Cardiac muscle cell (in vitro differentiated cells and primary cell): ENCODE results near the gene LPP. TPM values are rescaled to one million over a fixed set of nuclear protein-coding genes. Genes with fewer than 3 reads are reported as not detected.
"Not testable (repeated sequence)": the region's sequence is repeated elsewhere in the genome, so short reads cannot be mapped to it uniquely, and the experiment has no call there.

Source experiments
- DNase-seq, 2 donors: peaks; one replicate each; pipeline versions ENCODE4 v3.0.0 to v3.0.0-alpha.2; 2010 to 2017; ENCODE audit warnings: low read depth in 1 of 2, low spot score in 1 of 2
- H3K27ac ChIP-seq: fragments of 200-600 bp; sonication (generic); 2 replicates; pipeline ENCODE4 v1.5.1; 2016
- H3K27me3 ChIP-seq: fragments of 200-600 bp; sonication (generic); 2 replicates; pipeline ENCODE4 v1.6.0; 2016; ENCODE audit warnings: control low read depth
- H3K36me3 ChIP-seq: fragments of 200-600 bp; sonication (generic); 2 replicates; pipeline ENCODE4 v1.5.1; 2016; ENCODE audit warnings: control low read depth
- H3K4me1 ChIP-seq: fragments of 200-600 bp; sonication (generic); 2 replicates; pipeline ENCODE4 v1.8.1; 2017; ENCODE audit warnings: low read depth, mild to moderate bottlenecking, mixed run types
- H3K4me3 ChIP-seq: fragments of 200-600 bp; sonication (generic); 2 replicates; pipeline ENCODE4 v1.5.1; 2016; ENCODE audit warnings: mild to moderate bottlenecking
- H3K9me3 ChIP-seq: fragments of 200-600 bp; sonication (generic); 2 replicates; pipeline ENCODE4 v1.5.1; 2017; ENCODE audit warnings: low read depth, mild to moderate bottlenecking, control low read depth
- polyA plus RNA-seq: library from polyadenylated mRNA; unstranded; fragments of >200 nt; fragmentation: Nextera tagmentation; extraction: Ambion mirVana; gene quantifications from 2 replicates; pipeline ENCODE4 v1.2.1, GENCODE V29; 2016
- total RNA-seq: library from RNA; depleted of rRNA; stranded (reverse); fragments of >200 nt; gene quantifications from 2 replicates; pipeline ENCODE4 v1.2.3, GENCODE V29; 2016
- TF ChIP-seq, protein P1 (sequence below): IDR thresholded peaks from 2 replicates; pipeline ENCODE4 v1.5.1; 2012; ENCODE audit warnings: low read depth, mild to moderate bottlenecking, low read length

Gene LPP
- total and polyA plus RNA-seq, 2 experiments from 2014 or later = 21.4 to 45.2 TPM

DNA sequence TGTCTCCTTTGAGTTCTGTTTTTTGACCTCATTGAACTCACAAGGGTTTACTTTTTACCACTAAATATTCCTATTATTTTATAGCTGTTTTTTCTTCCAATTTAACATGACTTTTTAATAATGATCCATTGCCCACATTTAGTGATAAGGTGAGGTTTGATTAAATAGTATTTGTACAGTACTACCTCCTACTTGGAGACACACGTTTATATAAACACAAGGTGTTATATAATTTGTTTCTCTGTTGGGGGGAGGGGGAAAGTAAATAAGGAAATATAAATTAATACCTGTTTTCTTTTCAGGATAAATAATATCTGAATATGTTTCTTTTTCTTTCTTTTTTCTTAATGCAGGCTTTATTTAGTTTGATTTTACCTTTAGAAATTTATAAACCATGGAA is 281.3 kb downstream of the LPP start:
- Histone ChIP-seq H3K9me3 (no peaks in the 10 kb centered on the region), H3K27me3 (no peaks in the 10 kb centered on the region), H3K4me3 (no peak overlapping the region), H3K27ac (no peak overlapping the region), H3K36me3 (no peaks in the 10 kb centered on the region), H3K4me1 (no peaks in the 10 kb centered on the region)
- TF ChIP-seq, protein P1, sequence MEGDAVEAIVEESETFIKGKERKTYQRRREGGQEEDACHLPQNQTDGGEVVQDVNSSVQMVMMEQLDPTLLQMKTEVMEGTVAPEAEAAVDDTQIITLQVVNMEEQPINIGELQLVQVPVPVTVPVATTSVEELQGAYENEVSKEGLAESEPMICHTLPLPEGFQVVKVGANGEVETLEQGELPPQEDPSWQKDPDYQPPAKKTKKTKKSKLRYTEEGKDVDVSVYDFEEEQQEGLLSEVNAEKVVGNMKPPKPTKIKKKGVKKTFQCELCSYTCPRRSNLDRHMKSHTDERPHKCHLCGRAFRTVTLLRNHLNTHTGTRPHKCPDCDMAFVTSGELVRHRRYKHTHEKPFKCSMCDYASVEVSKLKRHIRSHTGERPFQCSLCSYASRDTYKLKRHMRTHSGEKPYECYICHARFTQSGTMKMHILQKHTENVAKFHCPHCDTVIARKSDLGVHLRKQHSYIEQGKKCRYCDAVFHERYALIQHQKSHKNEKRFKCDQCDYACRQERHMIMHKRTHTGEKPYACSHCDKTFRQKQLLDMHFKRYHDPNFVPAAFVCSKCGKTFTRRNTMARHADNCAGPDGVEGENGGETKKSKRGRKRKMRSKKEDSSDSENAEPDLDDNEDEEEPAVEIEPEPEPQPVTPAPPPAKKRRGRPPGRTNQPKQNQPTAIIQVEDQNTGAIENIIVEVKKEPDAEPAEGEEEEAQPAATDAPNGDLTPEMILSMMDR = no peak
- DNase-seq = no peak

DNA sequence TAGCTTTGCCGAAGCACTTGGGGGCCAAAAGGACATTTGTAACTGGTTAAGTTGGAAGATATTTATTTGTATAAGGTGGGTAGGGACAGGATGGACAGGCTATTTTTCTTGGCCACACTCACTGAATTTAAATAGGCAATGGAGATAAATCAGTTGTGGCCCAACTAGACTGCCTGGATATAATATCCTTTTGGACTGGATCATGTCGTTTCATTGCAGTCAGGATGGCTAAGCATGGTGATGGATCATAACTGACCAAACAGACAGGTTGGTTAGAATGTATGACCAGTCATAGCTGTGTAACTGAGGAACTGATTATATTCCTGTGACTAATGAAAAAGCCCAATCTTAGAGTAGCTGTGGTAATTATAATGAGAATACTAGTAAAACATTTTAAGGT is 284.0 kb downstream of the LPP start:
- no peaks in the 10 kb centered on the region for H3K36me3 ChIP-seq
- no peaks in the 10 kb centered on the region for H3K27me3 ChIP-seq
- no peaks in the 10 kb centered on the region for H3K9me3 ChIP-seq
- TF ChIP-seq, protein P1 = no peak
- no peak overlapping the region for H3K4me3 ChIP-seq
- peaks cover 7% of the 10 kb centered on the region for H3K4me1 ChIP-seq
- DNase-seq = no peak
- no peak overlapping the region for H3K27ac ChIP-seq

DNA sequence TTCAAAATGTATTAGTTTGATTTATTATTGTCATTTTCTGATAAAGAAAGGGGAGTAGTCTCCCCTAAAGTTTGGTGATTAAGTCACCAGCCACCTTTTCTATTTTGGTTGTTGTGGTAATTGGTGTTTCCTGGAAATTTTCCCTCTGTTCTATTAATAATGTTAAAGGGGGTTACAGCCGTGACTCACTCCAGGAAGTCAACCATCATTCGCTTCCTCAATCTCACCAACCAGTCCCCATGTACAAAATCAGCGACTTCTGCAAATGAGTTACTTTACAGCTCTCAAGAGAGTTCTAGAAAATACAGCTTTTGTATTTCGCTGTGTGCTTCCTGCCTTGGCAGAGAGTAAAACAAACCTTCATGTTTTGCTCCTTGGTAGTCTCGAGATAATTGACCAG is 285.1 kb downstream of the LPP start:
- no peaks in the 10 kb centered on the region for H3K36me3 ChIP-seq
- no peak overlapping the region for H3K4me3 ChIP-seq
- TF ChIP-seq, protein P1 = no peak
- no peaks in the 10 kb centered on the region for H3K9me3 ChIP-seq
- H3K27ac ChIP-seq = no peak overlapping the region
- no peak for DNase-seq
- no peaks in the 10 kb centered on the region for H3K27me3 ChIP-seq
- peaks cover 9% of the 10 kb centered on the region for H3K4me1 ChIP-seq

DNA sequence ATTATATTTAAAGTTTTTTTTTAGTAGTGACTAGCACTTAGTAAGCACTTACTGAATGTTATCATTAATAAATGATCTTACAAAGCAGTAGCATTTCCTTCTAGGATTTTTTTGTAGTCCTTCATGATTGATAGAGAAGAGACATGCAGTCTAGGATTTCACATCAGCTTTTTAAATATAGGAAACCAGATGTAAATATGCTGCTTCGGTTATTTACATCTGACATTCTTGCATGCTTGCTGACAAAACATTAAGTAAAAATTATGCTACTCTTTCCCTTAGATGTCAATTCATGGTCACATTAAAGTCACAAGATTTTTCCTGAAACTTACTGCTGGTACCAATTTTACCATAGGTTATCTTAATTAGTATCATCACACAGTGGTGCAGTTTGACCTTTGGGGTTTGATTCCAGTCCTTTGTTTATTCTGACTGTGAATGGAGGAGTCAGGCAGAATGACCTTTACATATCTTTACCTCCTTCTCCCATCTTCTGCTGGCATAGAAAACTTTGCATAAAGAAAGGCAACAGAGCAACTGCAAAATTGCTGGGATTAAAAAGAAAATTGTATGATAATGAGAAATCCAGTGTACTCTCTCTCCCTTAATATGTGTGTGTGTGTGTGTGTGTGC is 286.5 kb downstream of the LPP start:
- Histone ChIP-seq H3K4me1 (peaks cover 9% of the 10 kb centered on the region), H3K9me3 (no peaks in the 10 kb centered on the region), H3K36me3 (no peaks in the 10 kb centered on the region), H3K27ac (no peak overlapping the region), H3K4me3 (no peak overlapping the region), H3K27me3 (no peaks in the 10 kb centered on the region)
- DNase-seq = no peak
- TF ChIP-seq, protein P1 = no peak

DNA sequence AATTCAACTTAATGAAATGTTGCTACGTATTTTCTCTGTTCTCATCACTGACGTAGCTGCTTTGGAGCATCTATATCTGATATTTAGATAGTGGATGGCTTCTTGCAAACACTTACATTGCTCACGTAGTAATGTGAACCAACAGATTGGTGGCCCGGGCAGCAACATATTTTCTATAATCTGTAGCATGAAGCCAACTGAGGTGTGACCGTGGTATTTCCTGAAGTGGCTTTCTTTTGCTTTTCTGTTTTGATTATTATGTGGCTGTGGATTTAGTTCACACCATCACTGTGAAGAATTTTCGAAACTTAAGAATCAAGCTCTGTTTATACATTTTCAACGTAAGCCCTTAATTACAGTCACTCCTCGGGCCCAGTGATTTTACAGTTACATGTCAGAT is 288.5 kb downstream of the LPP start:
- Histone ChIP-seq H3K27ac (no peak overlapping the region), H3K4me1 (peaks cover 13% of the 10 kb centered on the region), H3K27me3 (no peaks in the 10 kb centered on the region), H3K36me3 (no peaks in the 10 kb centered on the region), H3K4me3 (no peak overlapping the region), H3K9me3 (no peaks in the 10 kb centered on the region)
- no peak for DNase-seq
- TF ChIP-seq, protein P1 = no peak

DNA sequence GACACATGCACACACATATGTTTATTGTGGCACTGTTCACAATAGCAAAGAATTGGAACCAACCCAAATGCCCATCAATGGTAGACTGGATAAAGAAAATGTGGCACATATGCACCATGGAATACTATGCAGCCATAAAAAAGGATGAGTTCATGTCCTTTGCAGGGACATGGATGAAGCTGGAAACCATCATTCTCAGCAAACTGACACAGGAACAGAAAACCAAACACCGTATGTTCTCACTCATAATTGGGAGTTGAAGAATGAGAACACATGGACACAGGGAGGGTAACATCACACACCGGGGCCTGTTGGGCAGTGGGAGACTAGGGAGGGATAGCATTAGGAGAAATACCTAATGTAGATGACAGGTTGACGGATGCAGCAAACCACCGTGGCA is 291.2 kb downstream of the LPP start:
- not testable (repeated sequence) for H3K27me3 ChIP-seq, H3K4me3 ChIP-seq, DNase-seq, H3K9me3 ChIP-seq, H3K36me3 ChIP-seq, H3K27ac ChIP-seq
- peaks cover 13% of the 10 kb centered on the region for H3K4me1 ChIP-seq
